Prostate gland (tissue), 2 donors: ENCODE data around the gene MLST8. TPM values are rescaled to one million over a fixed set of nuclear protein-coding genes. Genes with fewer than 3 reads are reported as not detected.

Experiments
- DNase-seq: peaks from one replicate; pipeline ENCODE4 v3.0.0-alpha.2; 2019; ENCODE audit warnings: low spot score
- H3K27ac ChIP-seq, 2 donors: fragments of 200-600 bp; sonication (generic); 2 replicates each; pipeline ENCODE4 v1.5.1; 2017 to 2019
- H3K27me3 ChIP-seq: fragments of 200-600 bp; sonication (generic); replicated peaks from 2 replicates; pipeline ENCODE4 v1.5.1; 2019; ENCODE audit not compliant: insufficient read depth
- H3K36me3 ChIP-seq, 2 donors: fragments of 200-600 bp; sonication (generic); 1 replicate in 1 of 2; 2 replicates in 1 of 2; pipeline versions ENCODE4 v1.5.1 to v1.8.1; 2017 to 2019
- H3K4me1 ChIP-seq: fragments of 200-600 bp; sonication (generic); replicated peaks from 2 replicates; pipeline ENCODE4 v1.5.1; 2019
- H3K4me3 ChIP-seq, 2 donors: fragments of 200-600 bp; sonication (generic); 2 replicates each; pipeline ENCODE4 v1.5.1; 2017 to 2019
- H3K9me3 ChIP-seq: fragments of 200-600 bp; sonication (generic); 2 replicates; pipeline ENCODE4 v1.5.1; 2017
- POLR2A ChIP-seq: fragments of 450-650 bp; IDR thresholded peaks from one replicate; pipeline ENCODE4 v1.6.1; 2016; ENCODE audit warnings: antibody characterized with exemption, mild to moderate bottlenecking
- POLR2AphosphoS5 ChIP-seq: sonication (generic); formaldehyde crosslinking; IDR thresholded peaks from one replicate; pipeline ENCODE4 v1.6.1; 2017; ENCODE audit warnings: antibody characterized with exemption
- WGBS: methylation state at CpG from one replicate; pipeline ENCODE4 v1.1.5; 2018; 5-methylcytosine and 5-hydroxymethylcytosine counted together
- intact Hi-C: fragments of 100-400 bp; cut with DNase I; formaldehyde crosslinking; loops from one replicate; pipeline ENCODE4 v1.14.2; 2022
- total RNA-seq, 2 donors: library from RNA; depleted of rRNA; stranded (reverse); fragments of >200 nt; gene quantifications; one replicate each; pipeline ENCODE4 v1.1.0, GENCODE V29; 2016
- TF ChIP-seq, protein P1 (sequence below), 4 experiments: fragments of 200-600 bp in 2 of 4; fragments of 450-650 bp in 2 of 4; sonication (generic) in 2 of 4; IDR thresholded peaks; 1 replicate in 3 of 4; 2 replicates in 1 of 4; pipeline ENCODE4 v1.5.1; 2016 to 2019; ENCODE audit warnings: antibody characterized with exemption in 4 of 4, mild to moderate bottlenecking in 2 of 4, moderate library complexity in 2 of 4

Gene MLST8
- total RNA-seq, 2 donors from 2014 or later, result 55.9 to 110 TPM

DNA sequence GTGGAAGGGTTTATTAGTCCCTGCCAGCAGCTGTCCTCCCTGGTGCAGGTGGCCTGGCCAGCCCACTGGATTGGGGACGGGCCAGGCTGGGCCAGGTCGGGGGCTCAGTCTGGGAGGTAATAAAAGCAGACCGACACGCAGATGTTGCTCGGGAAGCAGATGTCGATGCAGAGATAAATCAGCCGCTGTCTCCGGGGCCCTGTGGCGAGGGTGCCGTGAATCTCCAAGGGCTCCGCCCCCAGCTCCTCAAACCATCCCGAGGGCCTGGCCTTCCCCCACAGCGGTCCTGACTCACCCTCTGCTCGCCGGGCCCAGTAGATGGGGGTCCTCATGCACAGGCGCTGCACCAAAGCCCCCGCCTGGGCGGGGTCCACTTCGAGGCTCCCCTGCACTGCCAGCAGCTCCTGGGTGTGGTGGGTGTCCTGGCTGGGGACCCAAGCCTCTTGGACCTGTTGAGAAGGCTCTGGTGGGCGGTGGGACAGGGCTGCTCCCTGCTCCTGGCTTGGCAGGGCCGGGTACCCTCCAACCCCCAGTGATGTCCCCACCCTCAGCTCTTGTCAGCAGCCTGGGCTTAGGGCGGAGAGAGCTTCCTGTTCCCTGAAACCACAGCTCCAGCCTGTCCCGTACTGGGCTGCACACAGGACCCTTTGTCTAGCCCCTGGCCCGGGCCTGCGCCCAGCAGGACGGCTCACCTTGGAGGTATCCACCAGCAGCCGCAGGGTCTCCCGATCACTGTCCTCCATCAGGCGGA lies 4.2 kb downstream of the MLST8 start:
- Histone ChIP-seq H3K27me3 (no peaks in the 10 kb centered on the region), H3K27ac (no peak overlapping the region), H3K4me3 (no peak overlapping the region), H3K4me1 (peaks cover 25% of the 10 kb centered on the region), H3K36me3 (peaks cover 0 to 16% of the 10 kb centered on the region in 2 donors), H3K9me3 (no peaks in the 10 kb centered on the region)
- 77% methylated on average over 28 of the region's 29 CpGs for WGBS
- TF ChIP-seq, protein P1, sequence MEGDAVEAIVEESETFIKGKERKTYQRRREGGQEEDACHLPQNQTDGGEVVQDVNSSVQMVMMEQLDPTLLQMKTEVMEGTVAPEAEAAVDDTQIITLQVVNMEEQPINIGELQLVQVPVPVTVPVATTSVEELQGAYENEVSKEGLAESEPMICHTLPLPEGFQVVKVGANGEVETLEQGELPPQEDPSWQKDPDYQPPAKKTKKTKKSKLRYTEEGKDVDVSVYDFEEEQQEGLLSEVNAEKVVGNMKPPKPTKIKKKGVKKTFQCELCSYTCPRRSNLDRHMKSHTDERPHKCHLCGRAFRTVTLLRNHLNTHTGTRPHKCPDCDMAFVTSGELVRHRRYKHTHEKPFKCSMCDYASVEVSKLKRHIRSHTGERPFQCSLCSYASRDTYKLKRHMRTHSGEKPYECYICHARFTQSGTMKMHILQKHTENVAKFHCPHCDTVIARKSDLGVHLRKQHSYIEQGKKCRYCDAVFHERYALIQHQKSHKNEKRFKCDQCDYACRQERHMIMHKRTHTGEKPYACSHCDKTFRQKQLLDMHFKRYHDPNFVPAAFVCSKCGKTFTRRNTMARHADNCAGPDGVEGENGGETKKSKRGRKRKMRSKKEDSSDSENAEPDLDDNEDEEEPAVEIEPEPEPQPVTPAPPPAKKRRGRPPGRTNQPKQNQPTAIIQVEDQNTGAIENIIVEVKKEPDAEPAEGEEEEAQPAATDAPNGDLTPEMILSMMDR (IDR thresholded peaks at IDR 0.05), result no peak
- no peak for TF ChIP-seq POLR2A
- TF ChIP-seq POLR2AphosphoS5, result no peak
- intact Hi-C loops, result loop anchor here (10.0 kb wide), 1 partner anchor 45 kb away; the partner anchor contains the start of gene ECI1
- DNase-seq, result no peak

DNA sequence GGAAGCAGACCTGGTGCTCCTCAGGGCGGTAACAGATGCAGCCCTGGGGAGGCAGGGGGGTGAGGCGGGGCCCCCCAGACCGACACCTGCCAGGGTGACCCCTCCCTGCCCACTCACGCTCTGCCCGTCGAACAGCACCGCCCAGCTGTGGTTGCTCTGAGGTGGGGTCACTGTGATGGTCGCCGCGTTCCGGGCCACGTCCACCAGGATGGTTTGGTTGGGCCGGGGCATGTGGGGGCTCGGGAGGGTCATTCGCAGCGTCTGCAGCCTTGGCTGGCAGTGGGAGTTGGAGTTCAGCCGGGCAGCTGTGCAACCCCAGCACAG lies 4.7 kb downstream of the MLST8 start:
- WGBS, result 75% methylated on average over 14 of the region's 17 CpGs
- H3K27ac ChIP-seq, result no peak overlapping the region
- H3K4me1 ChIP-seq, result peaks cover 25% of the 10 kb centered on the region
- no peak for DNase-seq
- peaks cover 0 to 16% of the 10 kb centered on the region in 2 donors for H3K36me3 ChIP-seq
- no peaks in the 10 kb centered on the region for H3K9me3 ChIP-seq
- intact Hi-C loops, result no loop called here
- TF ChIP-seq POLR2A, result no peak
- no peak for TF ChIP-seq POLR2AphosphoS5
- TF ChIP-seq, protein P1 (IDR thresholded peaks at IDR 0.05), result no peak
- no peaks in the 10 kb centered on the region for H3K27me3 ChIP-seq
- H3K4me3 ChIP-seq, result no peak overlapping the region

GRCh38 chr16:2210386-2211365 lies 5.4 kb downstream of the MLST8 start, which contains the start of gene BRICD5:
BRICD5 (minus strand) TSS chr16:2210863; CDS start chr16:2210833, 30 bp downstream.
- H3K4me1 ChIP-seq, result peaks cover 25% of the 10 kb centered on the region
- no peak for DNase-seq
- intact Hi-C loops, result no loop called here
- no peaks in the 10 kb centered on the region for H3K9me3 ChIP-seq
- H3K27ac ChIP-seq, result no peak within 1 kb of the TSS
- H3K36me3 ChIP-seq, result peaks cover 0 to 16% of the 10 kb centered on the region in 2 donors
- TF ChIP-seq POLR2AphosphoS5 (no peak), POLR2A (no peak)
- TF ChIP-seq, protein P1 (IDR thresholded peaks at IDR 0.05), result no peak
- H3K27me3 ChIP-seq, result no peaks in the 10 kb centered on the region
- H3K4me3 ChIP-seq, result no peak within 1 kb of the TSS
- 66% methylated on average over 21 of the region's 24 CpGs for WGBS

GRCh38 chr16:2211923-2212347 lies 6.7 kb downstream of the MLST8 start:
- Histone ChIP-seq H3K27ac (no peak overlapping the region), H3K36me3 (peaks cover 0 to 16% of the 10 kb centered on the region in 2 donors), H3K4me1 (peaks cover 19% of the 10 kb centered on the region), H3K9me3 (no peaks in the 10 kb centered on the region), H3K27me3 (no peaks in the 10 kb centered on the region), H3K4me3 (no peak overlapping the region)
- no peak for TF ChIP-seq POLR2AphosphoS5
- TF ChIP-seq POLR2A, result no peak
- TF ChIP-seq, protein P1 (IDR thresholded peaks at IDR 0.05), result no peak
- DNase-seq, result no peak
- WGBS, result 76% methylated on average over 11 of the region's 11 CpGs
- intact Hi-C loops, result no loop called here
